ENCODE results near the gene ATP2A2.
"Not testable (repeated sequence)": the region's sequence is repeated elsewhere in the genome, so short reads cannot be mapped to it uniquely, and the experiment has no call there.

DNA sequence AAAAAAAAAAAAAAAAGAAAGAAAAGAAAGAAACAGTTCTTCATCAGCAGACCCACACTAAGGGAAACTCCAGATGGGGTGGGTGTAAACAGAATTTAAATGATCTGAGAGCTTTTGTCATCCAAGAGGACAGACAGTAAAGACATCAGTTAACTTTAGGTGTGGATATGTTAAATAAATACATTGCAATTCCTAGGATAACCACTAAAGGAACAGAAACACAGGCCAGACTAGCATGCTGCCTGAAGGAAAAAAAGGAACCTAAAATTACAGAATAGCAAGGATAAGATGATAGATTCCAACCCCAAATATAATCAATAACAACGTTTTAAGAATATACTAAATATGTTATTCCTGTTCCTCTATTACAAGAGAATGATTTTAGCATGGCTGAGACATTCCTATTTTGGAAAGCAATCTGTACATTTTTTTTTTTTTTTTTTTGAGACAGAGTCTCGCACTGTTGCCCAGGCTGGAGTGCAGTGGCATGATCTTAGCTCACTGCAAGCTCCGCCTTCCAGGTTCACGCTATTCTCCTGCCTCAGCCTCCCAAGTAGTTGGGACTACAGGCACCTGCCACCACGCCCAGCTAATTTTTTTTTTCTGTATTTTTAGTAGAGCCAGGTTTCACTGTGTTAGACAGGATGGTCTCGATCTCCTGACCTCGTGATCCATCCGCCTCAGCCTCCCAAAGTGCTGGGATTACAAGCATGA lies 77.5 kb downstream of the ATP2A2 start:
- TF ChIP-seq CTCF (IDR thresholded peaks at IDR 0.05); EZH2 (IDR thresholded peaks at IDR 0.05; ENCODE audit: borderline replicate concordance, insufficient read depth, low read depth, low read length, poor library complexity, severe bottlenecking): not testable (repeated sequence)

Measured in B cell (primary cell).